Activated CD4-positive, alpha-beta T cell treated with anti-CD3 and anti-CD28 coated beads, Interleukin-2, amount 10 ng/mL, durations not matched to agents 24 days and 14 days (primary cell): ENCODE measurements around the gene RFTN1. TPM values are rescaled to one million over a fixed set of nuclear protein-coding genes. Genes with fewer than 3 reads are reported as not detected.
A peak's percentile ranks its signal among the peaks of the same experiment; 100 is the strongest.

Experiments
- DNase-seq: peaks from one replicate; pipeline ENCODE4 v3.0.0; 2022
- H3K27ac Mint-ChIP-seq: one replicate; pipeline ENCODE4 v1.8.0; 2022; ENCODE audit warnings: mild to moderate bottlenecking, mixed read lengths
- H3K27me3 Mint-ChIP-seq: one replicate; pipeline ENCODE4 v1.8.0; 2022; ENCODE audit warnings: mixed read lengths
- H3K36me3 Mint-ChIP-seq: one replicate; pipeline ENCODE4 v1.8.0; 2022; ENCODE audit warnings: low read depth, mild to moderate bottlenecking, mixed read lengths
- H3K4me1 Mint-ChIP-seq: one replicate; pipeline ENCODE4 v1.8.0; 2021; ENCODE audit warnings: mixed read lengths
- H3K4me3 Mint-ChIP-seq: one replicate; pipeline ENCODE4 v1.8.0; 2022; ENCODE audit warnings: mild to moderate bottlenecking, moderate library complexity, mixed read lengths
- H3K9me3 Mint-ChIP-seq: one replicate; pipeline ENCODE4 v1.8.0; 2021; ENCODE audit warnings: mixed read lengths
- intact Hi-C: fragments of 100-400 bp; cut with micrococcal nuclease; formaldehyde crosslinking; loops from one replicate; pipeline ENCODE4 v1.15.1; 2023
- total RNA-seq: library from RNA; stranded (reverse); gene quantifications from 2 replicates; pipeline ENCODE4 v1.2.3, GENCODE V29; 2022

The RFTN1 gene
- total RNA-seq, 1 donor from 2014 or later: 92.4 TPM

DNA sequence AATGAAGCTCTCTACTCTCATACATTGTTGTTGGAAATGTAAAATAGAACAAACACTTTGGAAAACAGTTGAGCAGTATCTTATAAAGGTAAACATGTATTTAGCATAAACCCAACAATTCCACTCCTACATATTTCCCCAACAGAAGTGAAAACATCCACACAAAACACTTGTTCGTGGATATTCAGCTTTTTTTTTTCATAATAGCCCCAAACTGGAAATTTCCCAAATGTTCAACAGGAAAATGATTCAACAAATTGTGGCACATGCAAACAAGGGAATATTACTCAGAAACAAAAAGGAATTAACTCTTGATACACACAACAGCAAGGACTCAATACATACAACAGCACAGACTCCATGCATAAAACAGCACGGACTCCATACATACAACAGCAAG is 28.5 kb downstream of the RFTN1 start:
- Mint-ChIP-seq H3K4me1 (peaks cover 73% of the 10 kb centered on the region), H3K27me3 (no peaks in the 10 kb centered on the region), H3K36me3 (peaks cover 64% of the 10 kb centered on the region), H3K4me3 (no peak overlapping the region), H3K27ac (peak overlapping the region; percentile 0), H3K9me3 (peaks cover 3% of the 10 kb centered on the region)
- no peak for DNase-seq
- intact Hi-C loops: loop anchor here (5.0 kb wide), 1 partner anchor 93 kb away; no protein-coding TSS in a partner anchor

- Mint-ChIP-seq H3K4me3 (no peak overlapping the region), H3K4me1 (peaks cover 72% of the 10 kb centered on the region), H3K36me3 (peaks cover 65% of the 10 kb centered on the region), H3K27me3 (no peaks in the 10 kb centered on the region), H3K9me3 (peaks cover 3% of the 10 kb centered on the region), H3K27ac (no peak overlapping the region)
- no peak for DNase-seq
- intact Hi-C loops: loop anchor here (5.0 kb wide), 1 partner anchor 92 kb away; no protein-coding TSS in a partner anchor
Measured at GRCh38 chr3:16484216-16484615, 29.3 kb downstream of the RFTN1 start.

- Mint-ChIP-seq H3K36me3 (peaks cover 65% of the 10 kb centered on the region), H3K4me3 (peak overlapping the region; percentile 69), H3K9me3 (no peaks in the 10 kb centered on the region), H3K27me3 (no peaks in the 10 kb centered on the region), H3K27ac (peak overlapping the region; percentile 69), H3K4me1 (peaks cover 72% of the 10 kb centered on the region)
- peak; percentile 81 for DNase-seq
- intact Hi-C loops: loop anchor here (2.0 to 5.0 kb wide), 2 partner anchors 26 to 91 kb away; no protein-coding TSS in a partner anchor
Measured at GRCh38 chr3:16482770-16483531, 30.5 kb downstream of the RFTN1 start.

- H3K4me3 Mint-ChIP-seq: peak overlapping the region; percentile 69
- H3K27ac Mint-ChIP-seq: peak overlapping the region; percentile 69
- DNase-seq: no peak
- peaks cover 2% of the 10 kb centered on the region for H3K9me3 Mint-ChIP-seq
- intact Hi-C loops: loop anchor here (2.0 to 5.0 kb wide), 2 partner anchors 27 to 90 kb away; no protein-coding TSS in a partner anchor
- H3K27me3 Mint-ChIP-seq: no peaks in the 10 kb centered on the region
- peaks cover 71% of the 10 kb centered on the region for H3K36me3 Mint-ChIP-seq
- peaks cover 75% of the 10 kb centered on the region for H3K4me1 Mint-ChIP-seq
Measured at GRCh38 chr3:16482194-16482769, 31.2 kb downstream of the RFTN1 start.

DNA sequence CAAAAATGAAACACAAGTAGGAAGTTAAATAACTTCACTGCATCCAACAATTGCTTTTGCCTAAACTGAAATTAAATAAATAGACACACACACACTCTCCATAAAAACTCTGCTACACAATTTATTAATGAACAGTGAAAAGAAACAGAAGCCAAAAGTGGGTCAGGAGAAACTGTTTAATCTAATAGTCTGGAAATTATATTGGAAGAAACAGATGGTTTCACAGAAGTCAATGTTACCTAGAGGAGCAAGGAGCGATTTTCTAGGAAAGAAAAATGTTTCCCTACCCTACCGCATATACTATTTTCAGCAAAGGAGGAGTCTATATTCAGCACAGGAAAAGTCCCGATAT is 32.0 kb downstream of the RFTN1 start:
- peaks cover 3% of the 10 kb centered on the region for H3K9me3 Mint-ChIP-seq
- intact Hi-C loops: loop anchor here (5.0 kb wide), 1 partner anchor 89 kb away; no protein-coding TSS in a partner anchor

DNA sequence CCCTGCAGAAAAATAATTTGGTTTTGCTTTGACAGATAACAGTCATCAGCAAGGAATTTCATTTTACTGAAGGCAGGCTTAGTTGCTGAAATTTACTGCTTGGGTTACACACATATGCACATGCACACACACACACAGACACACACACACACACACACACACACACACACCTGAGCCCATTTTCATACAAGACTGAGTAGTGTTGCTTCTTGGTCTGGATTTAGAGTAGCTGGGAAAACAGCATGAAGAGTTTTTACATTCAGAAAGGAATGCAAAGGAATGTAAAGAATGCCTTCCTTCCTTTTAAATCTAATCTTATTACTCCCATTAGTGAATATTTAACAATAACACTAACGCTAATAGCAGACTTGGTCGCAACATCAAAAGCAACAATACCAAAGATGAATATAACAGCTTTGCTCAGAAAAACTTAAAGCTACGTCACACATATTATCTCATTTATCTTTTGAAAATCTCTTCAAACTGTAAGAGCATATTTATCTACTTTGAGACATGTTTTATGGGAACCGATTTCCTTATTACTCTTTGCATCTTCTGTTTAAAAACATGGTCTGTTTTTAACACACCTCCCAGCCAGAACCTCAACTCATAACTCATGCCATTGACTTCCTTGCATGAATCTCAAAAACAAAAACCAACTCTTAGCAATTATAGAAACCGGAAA is 32.5 kb downstream of the RFTN1 start:
- DNase-seq: no peak
- peak overlapping the region; percentile 66 for H3K4me3 Mint-ChIP-seq
- H3K9me3 Mint-ChIP-seq: peaks cover 3% of the 10 kb centered on the region
- intact Hi-C loops: loop anchor here (5.0 kb wide), 1 partner anchor 89 kb away; no protein-coding TSS in a partner anchor
- H3K27me3 Mint-ChIP-seq: no peaks in the 10 kb centered on the region
- peak overlapping the region; percentile 69 for H3K27ac Mint-ChIP-seq
- H3K36me3 Mint-ChIP-seq: peaks cover 67% of the 10 kb centered on the region
- peaks cover 78% of the 10 kb centered on the region for H3K4me1 Mint-ChIP-seq

More for the DNA sequence above, 32.0 kb downstream of the RFTN1 start:
- DNase-seq: no peak
- H3K27me3 Mint-ChIP-seq: no peaks in the 10 kb centered on the region
- H3K36me3 Mint-ChIP-seq: peaks cover 69% of the 10 kb centered on the region
- H3K4me1 Mint-ChIP-seq: peaks cover 79% of the 10 kb centered on the region
- peak overlapping the region; percentile 66 for H3K4me3 Mint-ChIP-seq
- peak overlapping the region; percentile 69 for H3K27ac Mint-ChIP-seq

DNA sequence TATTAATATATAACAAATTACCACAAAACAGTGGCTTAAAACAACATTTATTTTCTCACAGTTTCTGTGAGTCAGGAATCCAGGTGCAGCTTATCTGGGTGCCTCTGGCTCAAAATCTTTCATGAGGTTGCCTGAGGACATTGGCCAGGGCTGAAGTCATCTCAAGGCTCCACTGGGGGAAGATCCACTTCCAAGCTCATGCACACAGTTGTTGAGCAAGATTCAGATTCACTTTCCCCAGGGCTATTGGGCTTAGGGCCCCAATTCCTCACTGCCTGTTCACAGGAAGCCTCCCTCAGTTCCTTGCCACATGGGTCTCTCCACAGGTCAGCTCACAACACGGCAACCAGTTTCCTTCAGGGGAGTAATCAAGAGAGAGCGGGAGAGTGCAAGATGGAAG is 35.0 kb downstream of the RFTN1 start:
- H3K36me3 Mint-ChIP-seq: peaks cover 75% of the 10 kb centered on the region
- peaks cover 3% of the 10 kb centered on the region for H3K9me3 Mint-ChIP-seq
- H3K27me3 Mint-ChIP-seq: no peaks in the 10 kb centered on the region
- intact Hi-C loops: no loop called here
- no peak for DNase-seq
- no peak overlapping the region for H3K4me3 Mint-ChIP-seq
- no peak overlapping the region for H3K27ac Mint-ChIP-seq
- H3K4me1 Mint-ChIP-seq: peaks cover 67% of the 10 kb centered on the region

- Mint-ChIP-seq H3K36me3 (peaks cover 78% of the 10 kb centered on the region), H3K9me3 (peaks cover 3% of the 10 kb centered on the region), H3K4me3 (peak overlapping the region; percentile 30), H3K27ac (peak overlapping the region; percentile 59), H3K4me1 (peaks cover 57% of the 10 kb centered on the region), H3K27me3 (no peaks in the 10 kb centered on the region)
- intact Hi-C loops: loop anchor here (2.0 kb wide), 1 partner anchor 33 kb away; no protein-coding TSS in a partner anchor
- no peak for DNase-seq
Measured at GRCh38 chr3:16477521-16477920, 36.0 kb downstream of the RFTN1 start.

DNA sequence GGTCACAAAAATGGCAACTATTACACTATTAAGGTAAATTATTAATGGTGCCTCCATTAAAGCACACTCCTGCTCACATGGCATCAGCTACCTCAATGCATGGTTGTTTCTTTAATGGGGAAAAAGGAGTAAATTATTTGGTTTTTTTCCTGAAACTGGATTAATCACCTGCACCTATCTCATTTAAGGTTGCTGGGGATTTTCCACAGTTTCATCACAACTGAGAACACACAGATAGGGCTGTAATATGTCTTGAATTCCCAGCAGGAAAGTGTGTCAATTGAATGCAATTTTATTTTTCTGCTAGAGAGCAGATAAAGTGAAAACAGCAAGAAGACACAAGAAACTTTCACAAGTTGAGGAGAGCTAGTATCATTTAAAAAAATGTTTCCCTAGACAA is 36.4 kb downstream of the RFTN1 start:
- Mint-ChIP-seq H3K27ac (peak overlapping the region; percentile 59), H3K4me1 (peaks cover 53% of the 10 kb centered on the region), H3K9me3 (peaks cover 3% of the 10 kb centered on the region), H3K27me3 (no peaks in the 10 kb centered on the region), H3K4me3 (peak overlapping the region; percentile 47), H3K36me3 (peaks cover 82% of the 10 kb centered on the region)
- intact Hi-C loops: loop anchor here (2.0 kb wide), 1 partner anchor 34 kb away; no protein-coding TSS in a partner anchor
- DNase-seq: no peak

- Mint-ChIP-seq H3K27ac (peak overlapping the region; percentile 51), H3K36me3 (peaks cover 86% of the 10 kb centered on the region), H3K4me3 (peak overlapping the region; percentile 47), H3K4me1 (peaks cover 48% of the 10 kb centered on the region), H3K9me3 (peaks cover 3% of the 10 kb centered on the region), H3K27me3 (no peaks in the 10 kb centered on the region)
- DNase-seq: peak; percentile 70
- intact Hi-C loops: loop anchor here (2.0 kb wide), 1 partner anchor 34 kb away; no protein-coding TSS in a partner anchor
Measured at GRCh38 chr3:16476636-16477035, 36.9 kb downstream of the RFTN1 start.

- Mint-ChIP-seq H3K4me1 (peaks cover 40% of the 10 kb centered on the region), H3K4me3 (no peak overlapping the region), H3K36me3 (peaks cover 90% of the 10 kb centered on the region), H3K9me3 (peaks cover 3% of the 10 kb centered on the region), H3K27ac (no peak overlapping the region), H3K27me3 (no peaks in the 10 kb centered on the region)
- intact Hi-C loops: loop anchor here (2.0 kb wide), 1 partner anchor 35 kb away; no protein-coding TSS in a partner anchor
- no peak for DNase-seq
Measured at GRCh38 chr3:16475766-16476165, 37.7 kb downstream of the RFTN1 start.

- Mint-ChIP-seq H3K4me1 (peaks cover 41% of the 10 kb centered on the region), H3K36me3 (peaks cover 94% of the 10 kb centered on the region), H3K27me3 (no peaks in the 10 kb centered on the region), H3K4me3 (no peak overlapping the region), H3K27ac (no peak overlapping the region), H3K9me3 (peaks cover 10% of the 10 kb centered on the region)
- no peak for DNase-seq
- intact Hi-C loops: no loop called here
Measured at GRCh38 chr3:16474920-16475319, 38.6 kb downstream of the RFTN1 start.

DNA sequence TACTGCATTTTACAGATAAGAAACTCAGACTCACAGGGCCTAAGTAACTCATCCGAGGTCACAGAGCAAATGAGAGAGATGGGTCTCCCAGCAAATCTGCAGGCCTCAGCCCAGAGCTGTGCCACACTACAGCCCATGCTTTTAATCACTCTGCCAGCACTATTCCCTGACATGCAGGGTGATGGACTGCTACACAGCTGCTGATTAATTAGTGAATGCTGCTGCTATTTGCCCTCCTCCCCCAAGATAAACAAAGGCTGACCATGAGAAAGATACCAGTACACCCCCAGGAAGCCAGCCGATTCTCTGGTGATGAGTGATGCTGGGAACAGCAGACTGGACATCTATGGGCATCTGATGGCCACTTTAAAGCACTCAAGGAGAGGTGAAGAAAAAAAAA is 39.3 kb downstream of the RFTN1 start:
- intact Hi-C loops: no loop called here
- Mint-ChIP-seq H3K9me3 (peaks cover 11% of the 10 kb centered on the region), H3K27ac (no peak overlapping the region), H3K4me3 (no peak overlapping the region), H3K27me3 (no peaks in the 10 kb centered on the region), H3K4me1 (peaks cover 41% of the 10 kb centered on the region), H3K36me3 (peaks cover 92% of the 10 kb centered on the region)
- DNase-seq: no peak
